ENCODE data around the gene PLEKHA7. TPM values are rescaled to one million over a fixed set of nuclear protein-coding genes. Genes with fewer than 3 reads are reported as not detected.
"Not testable (repeated sequence)": the region's sequence is repeated elsewhere in the genome, so short reads cannot be mapped to it uniquely, and the experiment has no call there.

Gene PLEKHA7
- total and polyA plus RNA-seq, 5 donors from 2014 or later: 0.48 to 1.8 (median 0.73) TPM

DNA sequence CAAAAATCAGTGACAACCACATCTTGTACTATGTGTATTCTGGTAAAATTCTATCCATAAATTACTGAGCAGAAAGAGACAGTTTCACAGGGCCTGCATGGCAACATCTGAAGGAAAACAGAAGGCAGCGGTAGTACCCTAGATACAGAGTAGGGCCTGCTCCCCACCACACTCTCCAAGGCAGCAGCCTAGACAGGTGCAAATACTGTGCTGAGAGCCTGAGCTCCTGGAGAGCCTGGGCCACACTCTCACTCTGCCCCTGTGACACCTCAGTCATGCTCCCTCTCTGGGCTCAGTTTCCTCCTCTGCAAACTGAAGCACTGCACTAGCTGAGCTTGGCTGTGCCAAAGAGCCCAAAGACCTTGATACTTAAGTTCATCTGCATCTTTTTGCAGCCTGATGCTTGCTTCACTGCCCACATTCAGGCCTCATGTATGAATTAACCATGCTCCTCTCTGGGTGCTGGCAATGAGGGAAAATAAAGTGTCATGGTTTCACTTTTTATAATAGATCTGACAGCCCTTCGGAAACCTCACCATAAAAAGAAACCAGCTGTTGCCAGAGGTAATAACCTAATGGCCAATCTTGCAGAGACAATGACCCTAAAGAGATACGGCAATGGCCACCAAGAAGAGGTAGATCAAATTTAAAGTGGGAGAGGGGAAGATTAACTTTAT is 104.7 kb downstream of the PLEKHA7 start:
- H3K27ac Mint-ChIP-seq: peak overlapping the region in 1 of 3 donors; percentile 8
- H3K4me1 Mint-ChIP-seq: peaks cover 6 to 11% (median 9%) of the 10 kb centered on the region in 4 donors
- no peaks in the 10 kb centered on the region for H3K27me3 ChIP-seq (ENCODE audit: control insufficient read depth, insufficient read depth, low read length)
- ATAC-seq (ENCODE audit: low read depth in 2 of 2) (no peak), DNase-seq (peak in 1 of 3 donors; percentile 50)
- peaks cover 0 to 3% (median 0%) of the 10 kb centered on the region in 7 donors for H3K9me3 Mint-ChIP-seq
- H3K36me3 Mint-ChIP-seq: no peaks in the 10 kb centered on the region
- no peaks in the 10 kb centered on the region for H3K4me1 ChIP-seq (ENCODE audit: control insufficient read depth, insufficient read depth, low read length, poor library complexity, severe bottlenecking)
- H3K4me3 Mint-ChIP-seq: peak overlapping the region in 2 of 4 donors; percentile 1 to 3
- H3K27me3 Mint-ChIP-seq: no peaks in the 10 kb centered on the region
- no peak overlapping the region for H3K4me3 ChIP-seq (ENCODE audit: low read depth, low read length)
- H3K27ac ChIP-seq (ENCODE audit: insufficient read depth, low read length, poor library complexity, severe bottlenecking): no peak overlapping the region
- H3K36me3 ChIP-seq (ENCODE audit: control insufficient read depth, insufficient read depth, low read length): no peaks in the 10 kb centered on the region
- no peaks in the 10 kb centered on the region for H3K9me3 ChIP-seq (ENCODE audit: control insufficient read depth in 2 of 2, low read length in 2 of 2)

DNA sequence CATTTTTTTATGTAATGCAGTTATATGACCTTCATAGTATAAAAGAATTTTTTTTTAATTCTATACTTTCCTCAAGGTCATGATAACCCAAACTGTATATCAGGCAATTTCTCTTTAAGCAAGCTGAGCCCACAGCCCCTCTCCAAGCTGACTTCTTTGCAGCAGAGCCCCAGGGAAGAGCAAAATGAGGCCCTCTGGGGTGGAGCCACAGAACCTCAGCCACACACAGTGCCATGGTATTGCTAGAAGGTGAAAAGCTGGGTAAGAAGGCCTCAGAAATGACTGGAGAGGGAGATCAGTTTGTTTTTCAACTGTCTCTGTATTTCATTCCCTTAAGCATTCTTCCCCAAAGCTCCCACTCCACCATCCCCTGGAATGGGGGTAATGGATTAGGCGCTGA is 108.8 kb downstream of the PLEKHA7 start:
- no peak for ATAC-seq (ENCODE audit: low read depth in 2 of 2)
- H3K27me3 Mint-ChIP-seq: no peaks in the 10 kb centered on the region

DNA sequence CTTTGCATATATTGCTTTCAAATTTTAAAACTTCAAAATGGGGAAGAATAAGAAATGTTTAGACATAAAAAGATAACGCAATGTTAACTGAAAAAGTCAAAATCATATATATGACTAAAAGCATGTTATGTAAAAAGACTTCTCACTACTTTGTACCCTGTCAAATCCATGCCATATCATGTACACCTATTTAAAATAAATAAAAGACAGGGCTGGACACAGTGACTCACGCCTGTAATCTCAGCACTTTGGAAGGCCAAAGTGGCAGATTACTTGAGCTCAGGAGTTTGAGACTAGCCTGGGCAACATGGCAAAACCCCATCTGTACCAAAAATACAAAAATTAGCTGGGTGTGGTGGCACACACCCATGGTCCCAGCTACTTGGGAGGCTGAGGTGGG is 109.5 kb downstream of the PLEKHA7 start:
- not testable (repeated sequence) for ATAC-seq (ENCODE audit: low read depth in 2 of 2); DNase-seq; H3K4me3 Mint-ChIP-seq; H3K9me3 Mint-ChIP-seq; H3K27me3 Mint-ChIP-seq; H3K4me3 ChIP-seq (ENCODE audit: low read depth, low read length); H3K36me3 Mint-ChIP-seq; H3K36me3 ChIP-seq (ENCODE audit: control insufficient read depth, insufficient read depth, low read length); H3K27me3 ChIP-seq (ENCODE audit: control insufficient read depth, insufficient read depth, low read length); H3K9me3 ChIP-seq (ENCODE audit: control insufficient read depth in 2 of 2, low read length in 2 of 2); H3K27ac ChIP-seq (ENCODE audit: insufficient read depth, low read length, poor library complexity, severe bottlenecking); H3K27ac Mint-ChIP-seq; H3K4me1 ChIP-seq (ENCODE audit: control insufficient read depth, insufficient read depth, low read length, poor library complexity, severe bottlenecking)
- peaks cover 12 to 24% (median 20%) of the 10 kb centered on the region in 4 donors for H3K4me1 Mint-ChIP-seq

More for the DNA sequence above, 108.8 kb downstream of the PLEKHA7 start:
- Histone ChIP-seq H3K36me3 (ENCODE audit: control insufficient read depth, insufficient read depth, low read length) (no peaks in the 10 kb centered on the region), H3K27ac (ENCODE audit: insufficient read depth, low read length, poor library complexity, severe bottlenecking) (no peak overlapping the region), H3K4me3 (ENCODE audit: low read depth, low read length) (no peak overlapping the region), H3K27me3 (ENCODE audit: control insufficient read depth, insufficient read depth, low read length) (no peaks in the 10 kb centered on the region), H3K4me1 (ENCODE audit: control insufficient read depth, insufficient read depth, low read length, poor library complexity, severe bottlenecking) (peaks cover 9% of the 10 kb centered on the region), H3K9me3 (ENCODE audit: control insufficient read depth in 2 of 2, low read length in 2 of 2) (no peaks in the 10 kb centered on the region)
- Mint-ChIP-seq H3K9me3 (peaks cover 0 to 3% (median 0%) of the 10 kb centered on the region in 7 donors), H3K27ac (no peak overlapping the region), H3K4me3 (no peak overlapping the region), H3K4me1 (peaks cover 17 to 28% (median 21%) of the 10 kb centered on the region in 4 donors), H3K36me3 (no peaks in the 10 kb centered on the region)
- no peak for DNase-seq

DNA sequence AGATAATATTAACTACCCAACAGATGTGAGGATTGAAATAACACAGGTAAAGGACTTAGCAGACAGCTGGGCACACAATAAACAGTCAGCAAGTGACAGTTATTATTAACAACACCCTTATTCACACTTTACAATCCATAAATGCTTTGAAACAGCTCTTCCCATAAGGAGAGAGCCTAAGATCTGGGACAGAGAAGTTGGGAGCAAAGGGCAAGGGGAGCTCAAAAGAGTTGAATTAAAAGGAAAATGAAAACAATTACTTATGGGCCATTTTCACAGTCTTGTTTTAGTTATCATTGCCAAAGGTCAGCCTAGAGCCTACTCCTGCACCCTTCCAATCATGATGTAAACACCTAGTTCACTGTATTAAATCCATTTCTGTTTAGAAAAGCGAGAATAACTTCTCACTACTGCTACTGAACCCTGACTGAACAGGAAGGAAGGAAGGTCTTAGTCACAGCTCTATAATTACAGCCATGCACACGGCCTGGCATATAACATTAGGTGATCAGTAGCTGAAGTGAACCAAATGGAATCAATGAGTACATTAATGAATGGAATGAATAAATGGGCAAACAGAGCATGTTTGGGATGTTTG is 111.3 kb downstream of the PLEKHA7 start:
- no peak overlapping the region for H3K27ac ChIP-seq (ENCODE audit: insufficient read depth, low read length, poor library complexity, severe bottlenecking)
- peak overlapping the region; percentile 51 for H3K4me3 ChIP-seq (ENCODE audit: low read depth, low read length)
- DNase-seq: peak in 1 of 3 donors; percentile 53
- no peaks in the 10 kb centered on the region for H3K27me3 ChIP-seq (ENCODE audit: control insufficient read depth, insufficient read depth, low read length)
- H3K27ac Mint-ChIP-seq: peak overlapping the region; percentile 44 to 67 (median 62)
- no peaks in the 10 kb centered on the region for H3K9me3 ChIP-seq (ENCODE audit: control insufficient read depth in 2 of 2, low read length in 2 of 2)
- peaks cover 9% of the 10 kb centered on the region for H3K4me1 ChIP-seq (ENCODE audit: control insufficient read depth, insufficient read depth, low read length, poor library complexity, severe bottlenecking)
- no peaks in the 10 kb centered on the region for H3K36me3 Mint-ChIP-seq
- peaks cover 0 to 3% (median 0%) of the 10 kb centered on the region in 7 donors for H3K9me3 Mint-ChIP-seq
- no peaks in the 10 kb centered on the region for H3K36me3 ChIP-seq (ENCODE audit: control insufficient read depth, insufficient read depth, low read length)
- H3K27me3 Mint-ChIP-seq: no peaks in the 10 kb centered on the region
- peak overlapping the region in 3 of 4 donors; percentile 4 to 61 (median 37) for H3K4me3 Mint-ChIP-seq
- H3K4me1 Mint-ChIP-seq: peaks cover 8 to 23% (median 17%) of the 10 kb centered on the region in 4 donors
- ATAC-seq (ENCODE audit: low read depth in 2 of 2): peak; percentile 58

DNA sequence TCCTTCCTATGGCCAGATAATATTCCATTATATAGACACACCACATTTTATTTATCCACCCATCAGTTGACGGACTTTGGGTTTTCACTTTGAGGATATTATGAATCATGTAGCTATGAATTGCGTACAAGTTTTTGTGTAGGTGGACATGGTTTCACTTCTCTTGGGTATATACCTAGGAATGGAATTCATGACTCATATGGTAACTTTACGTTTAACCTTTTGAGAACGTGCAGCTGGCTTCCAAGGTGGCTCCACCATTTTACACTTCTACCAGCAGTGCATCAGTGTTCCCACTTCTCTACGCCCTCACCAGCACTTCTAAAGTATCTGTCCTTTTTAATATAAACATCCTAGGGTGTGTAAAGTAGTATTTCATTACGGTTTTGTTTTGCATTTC is 112.0 kb downstream of the PLEKHA7 start:
- peaks cover 0 to 3% (median 0%) of the 10 kb centered on the region in 7 donors for H3K9me3 Mint-ChIP-seq
- Histone ChIP-seq H3K4me1 (ENCODE audit: control insufficient read depth, insufficient read depth, low read length, poor library complexity, severe bottlenecking) (peaks cover 9% of the 10 kb centered on the region), H3K27me3 (ENCODE audit: control insufficient read depth, insufficient read depth, low read length) (no peaks in the 10 kb centered on the region), H3K27ac (ENCODE audit: insufficient read depth, low read length, poor library complexity, severe bottlenecking) (no peak overlapping the region), H3K9me3 (ENCODE audit: control insufficient read depth in 2 of 2, low read length in 2 of 2) (no peaks in the 10 kb centered on the region), H3K4me3 (ENCODE audit: low read depth, low read length) (peak overlapping the region; percentile 51), H3K36me3 (ENCODE audit: control insufficient read depth, insufficient read depth, low read length) (no peaks in the 10 kb centered on the region)
- peak overlapping the region in 1 of 3 donors; percentile 44 for H3K27ac Mint-ChIP-seq
- peaks cover 8 to 24% (median 17%) of the 10 kb centered on the region in 4 donors for H3K4me1 Mint-ChIP-seq
- H3K36me3 Mint-ChIP-seq: no peaks in the 10 kb centered on the region
- peak in 1 of 3 donors; percentile 57 for DNase-seq
- peak; percentile 34 to 43 for ATAC-seq (ENCODE audit: low read depth in 2 of 2)
- H3K27me3 Mint-ChIP-seq: no peaks in the 10 kb centered on the region
- peak overlapping the region; percentile 4 to 61 (median 24) for H3K4me3 Mint-ChIP-seq

DNA sequence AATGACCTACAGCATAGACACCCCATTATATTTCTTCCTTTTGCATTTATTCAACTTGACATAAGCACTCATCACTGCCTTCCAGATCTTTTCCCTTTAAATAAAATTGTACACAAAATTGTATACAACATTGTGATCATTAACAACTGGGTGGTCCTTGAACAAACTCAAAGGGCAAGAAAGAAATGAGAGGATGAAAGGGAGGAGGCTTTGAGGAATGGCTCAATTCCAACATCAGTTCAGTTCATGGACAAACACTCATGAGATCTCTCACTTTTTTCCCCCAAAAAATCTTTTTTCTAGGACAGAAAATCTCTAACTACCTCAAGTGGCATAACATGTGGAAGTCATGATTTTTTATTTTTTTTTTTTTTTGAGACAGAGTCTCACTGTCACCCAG is 113.7 kb downstream of the PLEKHA7 start:
- no peak for ATAC-seq (ENCODE audit: low read depth in 2 of 2)
- no peaks in the 10 kb centered on the region for H3K36me3 Mint-ChIP-seq
- peaks cover 9% of the 10 kb centered on the region for H3K4me1 ChIP-seq (ENCODE audit: control insufficient read depth, insufficient read depth, low read length, poor library complexity, severe bottlenecking)
- no peak overlapping the region for H3K27ac ChIP-seq (ENCODE audit: insufficient read depth, low read length, poor library complexity, severe bottlenecking)
- H3K27me3 ChIP-seq (ENCODE audit: control insufficient read depth, insufficient read depth, low read length): no peaks in the 10 kb centered on the region
- no peak overlapping the region for H3K4me3 ChIP-seq (ENCODE audit: low read depth, low read length)
- H3K4me3 Mint-ChIP-seq: no peak overlapping the region
- H3K9me3 Mint-ChIP-seq: peaks cover 0 to 3% (median 0%) of the 10 kb centered on the region in 7 donors
- no peaks in the 10 kb centered on the region for H3K27me3 Mint-ChIP-seq
- H3K27ac Mint-ChIP-seq: no peak overlapping the region
- H3K36me3 ChIP-seq (ENCODE audit: control insufficient read depth, insufficient read depth, low read length): no peaks in the 10 kb centered on the region
- peaks cover 8 to 24% (median 17%) of the 10 kb centered on the region in 4 donors for H3K4me1 Mint-ChIP-seq
- no peaks in the 10 kb centered on the region for H3K9me3 ChIP-seq (ENCODE audit: control insufficient read depth in 2 of 2, low read length in 2 of 2)
- DNase-seq: no peak

DNA sequence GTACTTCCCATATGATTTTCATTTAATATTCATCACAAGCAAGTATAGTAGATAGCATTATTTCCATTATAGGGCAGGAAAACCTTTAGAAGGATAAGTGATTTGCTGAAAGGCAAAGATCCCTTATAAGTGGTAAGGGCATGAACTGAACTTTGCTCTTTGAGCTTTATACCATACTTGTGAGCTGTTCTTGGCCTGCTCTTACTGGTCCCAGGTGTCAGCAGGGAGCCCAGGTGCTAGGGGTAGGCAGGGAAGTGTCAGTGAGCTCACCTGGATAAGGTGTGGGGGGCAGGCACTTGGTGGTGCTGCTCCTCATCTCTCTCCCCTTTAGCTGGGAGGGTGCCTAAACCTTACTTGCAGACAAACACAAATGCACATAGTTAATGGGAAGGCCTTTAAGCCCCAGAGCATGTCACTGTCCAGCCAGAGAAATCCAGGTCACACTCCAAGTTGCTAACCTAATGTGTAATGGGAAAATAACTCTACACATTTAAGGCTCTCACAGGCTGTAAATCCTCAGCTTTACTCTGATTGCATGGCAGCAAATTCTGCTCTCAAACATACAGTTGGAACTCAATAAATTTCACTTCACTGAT is 114.4 kb downstream of the PLEKHA7 start:
- Histone ChIP-seq H3K27ac (ENCODE audit: insufficient read depth, low read length, poor library complexity, severe bottlenecking) (no peak overlapping the region), H3K27me3 (ENCODE audit: control insufficient read depth, insufficient read depth, low read length) (no peaks in the 10 kb centered on the region), H3K4me1 (ENCODE audit: control insufficient read depth, insufficient read depth, low read length, poor library complexity, severe bottlenecking) (peaks cover 9% of the 10 kb centered on the region), H3K36me3 (ENCODE audit: control insufficient read depth, insufficient read depth, low read length) (no peaks in the 10 kb centered on the region), H3K9me3 (ENCODE audit: control insufficient read depth in 2 of 2, low read length in 2 of 2) (no peaks in the 10 kb centered on the region), H3K4me3 (ENCODE audit: low read depth, low read length) (no peak overlapping the region)
- Mint-ChIP-seq H3K36me3 (no peaks in the 10 kb centered on the region), H3K27ac (no peak overlapping the region), H3K27me3 (no peaks in the 10 kb centered on the region), H3K4me1 (peaks cover 8 to 24% (median 17%) of the 10 kb centered on the region in 4 donors), H3K4me3 (no peak overlapping the region), H3K9me3 (peaks cover 0 to 3% (median 0%) of the 10 kb centered on the region in 7 donors)
- DNase-seq: no peak
- no peak for ATAC-seq (ENCODE audit: low read depth in 2 of 2)
